ENCODE data around the gene CYP2A7.
"Not testable (repeated sequence)": the region's sequence is repeated elsewhere in the genome, so short reads cannot be mapped to it uniquely, and the experiment has no call there.

Gene CYP2A7

DNA sequence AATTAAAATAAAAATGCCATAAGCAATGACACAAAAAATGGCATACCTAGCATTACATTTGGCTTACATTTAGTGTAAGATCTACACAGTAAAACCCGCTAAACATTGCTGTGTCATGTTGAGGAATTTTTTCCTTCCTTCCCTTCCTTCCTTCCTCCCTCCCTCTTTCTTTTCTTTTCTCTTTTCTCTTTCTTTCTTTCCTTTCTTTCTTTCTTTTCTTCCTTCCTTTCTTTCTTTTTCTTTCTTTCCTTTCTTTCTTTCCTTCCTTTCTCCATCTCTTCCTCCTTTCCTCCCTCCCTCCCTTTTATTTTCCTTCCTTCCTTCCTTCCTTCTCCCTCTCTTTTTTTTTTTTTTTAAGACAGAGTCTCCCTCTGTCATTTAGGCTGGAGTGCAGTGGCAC, 43.6 kb downstream of the CYP2A7 start:
- not testable (repeated sequence) for DNase-seq

DNA sequence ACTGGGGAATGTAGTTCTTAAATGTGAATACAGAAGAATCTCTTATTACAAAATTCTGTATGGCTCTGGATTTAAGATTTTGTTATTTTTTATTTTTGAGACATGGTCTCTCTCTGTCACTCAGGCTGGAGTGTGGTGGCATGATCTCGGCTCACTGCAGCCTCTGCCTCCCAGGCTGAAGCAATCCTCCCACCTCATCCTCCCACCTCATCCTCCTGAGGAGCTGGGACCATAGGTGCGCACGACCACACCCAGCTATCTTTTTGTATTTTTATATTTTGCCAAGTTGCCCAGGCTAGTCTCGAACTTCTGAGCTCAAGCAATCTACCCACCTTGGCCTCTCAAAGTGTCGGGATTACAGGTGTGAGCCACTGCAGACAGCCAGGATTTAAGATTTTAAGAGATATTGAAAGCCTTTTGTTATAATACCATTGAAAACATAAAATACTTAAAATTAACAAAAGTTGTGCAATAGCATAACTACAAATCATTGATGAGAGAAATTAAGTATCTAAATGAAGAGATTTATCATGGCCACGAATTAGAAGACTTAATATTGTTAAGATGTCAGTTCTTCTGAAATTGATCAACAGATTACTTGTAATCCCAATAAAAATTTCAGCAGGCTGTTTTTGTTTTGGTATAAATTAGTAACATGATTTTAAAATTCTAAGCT, 45.1 kb downstream of the CYP2A7 start:
- DNase-seq, result no peak

- not testable (repeated sequence) for DNase-seq
Observed at GRCh38 chr19:40833728-40834533, 48.1 kb downstream of the CYP2A7 start.

DNA sequence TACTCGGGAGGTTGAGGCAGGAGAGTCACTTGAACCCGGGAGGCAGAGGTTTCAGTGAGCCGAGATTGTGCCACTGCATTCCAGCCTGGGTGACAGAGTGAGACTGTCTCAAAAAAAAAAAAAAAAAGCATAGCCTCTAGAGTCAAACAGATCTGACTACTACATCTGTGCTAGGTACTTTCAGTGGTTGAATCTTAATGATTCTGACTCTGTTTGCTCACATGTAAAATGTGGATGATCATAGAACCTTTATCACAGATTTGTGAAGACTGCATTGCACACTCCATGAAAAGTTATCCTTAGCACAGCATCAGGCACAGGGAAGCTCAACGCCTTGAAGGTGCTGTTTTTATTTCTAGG, 49.6 kb downstream of the CYP2A7 start:
- DNase-seq, result not testable (repeated sequence)

DNA sequence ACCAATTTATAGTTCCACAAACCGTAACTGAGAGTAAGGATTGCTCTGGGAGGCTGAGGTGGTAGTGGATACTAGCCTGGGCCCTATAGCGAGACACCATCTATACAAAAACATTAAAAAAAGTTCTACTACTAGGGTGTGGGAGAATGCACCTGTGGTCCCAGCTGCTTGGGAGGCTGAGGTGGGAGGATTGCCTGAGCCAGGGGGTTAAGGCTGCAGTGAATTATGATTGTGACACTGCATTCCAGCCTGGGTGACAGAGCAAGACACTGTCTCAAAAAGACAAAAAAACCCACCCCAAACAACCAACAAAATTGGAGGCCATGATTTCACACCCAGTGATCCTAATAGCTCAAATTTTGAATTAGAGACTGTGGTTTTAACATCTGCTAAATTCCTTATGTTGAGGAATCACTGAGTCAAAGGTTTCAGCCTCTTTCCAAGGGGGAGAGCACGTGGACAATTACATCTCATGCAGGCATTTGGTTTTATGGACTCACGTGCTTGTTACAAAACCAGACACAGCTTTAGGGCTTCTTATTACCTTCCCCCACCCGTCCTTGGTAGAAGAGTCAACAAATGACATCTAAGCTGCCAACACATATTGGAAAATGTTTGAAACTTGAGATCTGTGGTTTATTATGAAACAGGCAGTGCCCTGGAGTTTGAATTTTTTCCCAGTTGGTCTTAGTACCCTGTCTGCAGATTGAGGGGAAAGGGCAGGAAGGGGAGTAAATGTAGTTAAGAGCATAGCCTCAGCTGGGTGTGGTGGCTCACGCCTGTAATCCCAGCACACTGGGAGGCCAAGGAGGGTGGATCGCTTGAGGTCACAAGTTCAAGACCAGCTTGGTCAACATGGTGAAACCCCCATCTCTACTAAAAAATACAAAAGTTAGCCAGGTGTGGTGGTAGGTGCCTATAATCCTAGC, 50.3 kb downstream of the CYP2A7 start:
- no peak for DNase-seq

DNA sequence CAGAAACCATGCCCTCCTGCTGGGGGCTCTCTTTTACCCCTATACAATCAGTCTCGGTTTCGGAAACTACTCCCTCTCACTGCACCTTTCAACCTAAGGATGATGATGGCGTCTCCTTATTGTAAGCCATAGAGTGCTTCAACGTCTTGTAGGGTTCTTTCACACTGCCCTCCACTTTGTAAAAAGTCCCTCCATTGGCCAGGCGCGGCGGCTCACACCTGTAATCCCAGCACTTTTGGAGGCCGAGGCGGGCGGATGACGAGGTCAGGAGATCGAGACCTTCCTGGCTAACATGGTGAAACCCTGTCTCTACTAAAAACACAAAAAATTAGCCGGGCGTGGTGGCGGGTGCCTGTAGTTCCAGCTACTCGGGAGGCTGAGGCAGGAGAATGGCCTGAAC, 51.3 kb downstream of the CYP2A7 start:
- DNase-seq, result not testable (repeated sequence)

DNA sequence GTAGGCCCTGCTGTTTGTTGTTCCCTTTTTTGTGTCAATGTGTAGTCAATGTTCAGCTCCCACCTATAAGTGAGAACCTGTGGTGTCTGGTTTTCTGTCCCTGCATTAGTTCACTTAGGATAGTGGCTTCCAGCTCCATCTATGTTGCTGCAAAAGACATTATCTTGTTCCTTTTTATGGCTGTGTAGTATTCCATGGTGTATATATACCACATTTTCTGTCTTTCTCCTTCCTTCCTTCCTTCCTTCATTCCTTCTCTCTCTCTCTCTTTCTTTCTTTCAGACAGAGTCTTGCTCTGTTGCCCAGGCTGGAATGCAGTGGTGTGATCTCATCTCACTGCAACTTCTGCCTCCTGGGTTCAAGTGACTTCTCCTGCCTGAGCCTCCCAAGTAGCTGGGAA, 52.8 kb downstream of the CYP2A7 start:
- no peak for DNase-seq

DNA sequence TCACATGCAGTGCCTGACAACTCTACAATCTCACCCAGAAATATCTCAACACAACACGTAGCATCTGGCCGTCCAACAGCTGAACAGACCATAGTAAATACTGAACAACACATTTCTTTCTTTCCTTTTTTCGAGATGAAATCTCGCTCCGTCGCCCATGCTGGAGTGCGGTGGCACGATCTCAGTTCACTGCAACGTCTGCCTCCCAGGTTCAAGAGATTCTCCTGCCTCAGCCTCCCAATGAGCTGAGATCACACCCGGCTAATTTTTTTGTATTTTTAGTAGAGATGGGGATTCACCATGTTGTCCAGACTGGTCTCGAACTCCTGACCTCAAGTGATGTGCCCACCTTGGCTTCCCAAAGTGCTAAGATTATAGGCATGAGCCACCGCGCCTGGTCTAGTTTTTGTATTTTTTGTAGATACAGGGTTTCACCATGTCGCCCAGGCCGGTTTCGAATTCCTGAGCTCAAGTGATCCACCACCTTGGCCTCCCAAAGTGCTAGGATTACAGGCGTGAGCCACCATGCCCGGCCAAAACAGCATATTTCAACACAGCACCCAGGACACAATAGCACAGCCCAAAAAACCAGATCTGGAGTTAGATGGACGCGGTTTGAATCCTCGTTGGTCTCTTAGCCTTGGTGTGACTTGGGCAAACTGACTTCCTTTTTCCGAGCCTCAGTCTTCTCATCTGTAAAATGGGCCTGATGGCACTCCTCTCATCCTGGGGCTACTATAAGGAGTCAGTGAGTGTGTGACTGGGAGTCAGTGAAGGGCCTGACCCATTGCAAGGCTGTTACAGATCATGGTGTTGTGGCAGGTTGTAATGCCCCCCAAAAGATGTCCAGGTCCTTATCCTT, 54.4 kb downstream of the CYP2A7 start:
- no peak for DNase-seq

- not testable (repeated sequence) for DNase-seq
Observed at GRCh38 chr19:40826699-40827385, 55.2 kb downstream of the CYP2A7 start.

DNA sequence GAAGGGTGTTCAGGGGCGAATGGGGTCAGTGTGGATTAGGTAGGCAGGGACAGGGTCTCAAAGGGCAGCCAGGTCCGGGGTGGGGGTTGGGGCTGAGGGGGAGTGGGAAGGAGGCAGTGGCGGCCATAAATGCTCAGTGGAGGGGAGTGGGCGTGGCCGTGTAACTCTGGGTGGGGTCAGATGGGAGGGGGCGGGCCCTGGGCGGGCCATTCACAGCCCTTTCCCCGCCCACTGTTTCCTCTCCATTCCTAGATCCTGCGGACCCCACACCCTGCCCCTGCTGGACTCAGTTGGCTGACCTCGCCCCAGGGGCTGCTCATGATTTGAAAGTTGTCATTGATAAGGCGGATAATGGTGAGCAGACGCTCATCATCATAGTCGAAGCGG, 55.7 kb downstream of the CYP2A7 start:
- not testable (repeated sequence) for DNase-seq

GRCh38 chr19:40825460-40826095, 56.5 kb downstream of the CYP2A7 start:
- DNase-seq, result not testable (repeated sequence)
